Osteoblast (primary cell): ENCODE data around the gene ARHGAP9. TPM values are rescaled to one million over a fixed set of nuclear protein-coding genes. Genes with fewer than 3 reads are reported as not detected.

Source experiments
- DNase-seq: peaks from one replicate; pipeline ENCODE4 v3.0.0; 2011; ENCODE audit warnings: low spot score, mixed read lengths; ENCODE audit not compliant: insufficient read length; ENCODE audit errors: missing footprints
- H2AFZ ChIP-seq: 2 replicates; pipeline ENCODE4 v1.6.0; 2011; ENCODE audit warnings: mild to moderate bottlenecking, low read length
- H3K27ac ChIP-seq: 2 replicates; pipeline ENCODE4 v1.5.1; 2011; ENCODE audit warnings: mild to moderate bottlenecking, low read depth, low read length, moderate library complexity
- H3K27me3 ChIP-seq: 2 replicates; pipeline ENCODE4 v1.6.0; 2012; ENCODE audit warnings: mild to moderate bottlenecking, control low read depth, inconsistent platforms, low read length, moderate library complexity; ENCODE audit not compliant: insufficient read depth
- H3K36me3 ChIP-seq: 2 replicates; pipeline ENCODE4 v1.5.1; 2011; ENCODE audit warnings: mild to moderate bottlenecking, low read length, control low read depth, moderate library complexity; ENCODE audit not compliant: insufficient read depth
- H3K4me1 ChIP-seq: 2 replicates; pipeline ENCODE4 v1.5.1; 2011; ENCODE audit warnings: mild to moderate bottlenecking, low read length, control low read depth, moderate library complexity; ENCODE audit not compliant: insufficient read depth
- H3K4me2 ChIP-seq: 2 replicates; pipeline ENCODE4 v1.6.0; 2011; ENCODE audit warnings: mild to moderate bottlenecking, low read length; ENCODE audit not compliant: insufficient read depth
- H3K4me3 ChIP-seq: fragments of 200-600 bp; sonication (generic); 3 replicates; pipeline ENCODE4 v1.5.1; 2012; ENCODE audit warnings: mild to moderate bottlenecking, low read length, inconsistent platforms; ENCODE audit not compliant: insufficient read depth
- H3K79me2 ChIP-seq: 2 replicates; pipeline ENCODE4 v1.6.0; 2012; ENCODE audit warnings: mild to moderate bottlenecking, low read length, control low read depth, inconsistent platforms; ENCODE audit not compliant: insufficient read depth
- H3K9me3 ChIP-seq: 2 replicates; pipeline ENCODE4 v1.5.1; 2011; ENCODE audit warnings: low read depth, low read length, control low read depth
- H4K20me1 ChIP-seq: 2 replicates; pipeline ENCODE4 v1.6.0; 2012; ENCODE audit warnings: mild to moderate bottlenecking, low read length, control low read depth; ENCODE audit not compliant: insufficient read depth
- CTCF ChIP-seq: IDR thresholded peaks from 2 replicates; pipeline ENCODE4 v1.5.1; 2011; ENCODE audit warnings: mild to moderate bottlenecking, low read depth, low read length, moderate library complexity; ENCODE audit errors: extremely low read depth
- total RNA-seq: library from RNA; depleted of rRNA; stranded (reverse); fragments of >200 nt; gene quantifications from 2 replicates; pipeline ENCODE4 v1.2.3, GENCODE V29; 2012

The ARHGAP9 gene
- total RNA-seq, 1 donor, result 0.36 TPM

DNA sequence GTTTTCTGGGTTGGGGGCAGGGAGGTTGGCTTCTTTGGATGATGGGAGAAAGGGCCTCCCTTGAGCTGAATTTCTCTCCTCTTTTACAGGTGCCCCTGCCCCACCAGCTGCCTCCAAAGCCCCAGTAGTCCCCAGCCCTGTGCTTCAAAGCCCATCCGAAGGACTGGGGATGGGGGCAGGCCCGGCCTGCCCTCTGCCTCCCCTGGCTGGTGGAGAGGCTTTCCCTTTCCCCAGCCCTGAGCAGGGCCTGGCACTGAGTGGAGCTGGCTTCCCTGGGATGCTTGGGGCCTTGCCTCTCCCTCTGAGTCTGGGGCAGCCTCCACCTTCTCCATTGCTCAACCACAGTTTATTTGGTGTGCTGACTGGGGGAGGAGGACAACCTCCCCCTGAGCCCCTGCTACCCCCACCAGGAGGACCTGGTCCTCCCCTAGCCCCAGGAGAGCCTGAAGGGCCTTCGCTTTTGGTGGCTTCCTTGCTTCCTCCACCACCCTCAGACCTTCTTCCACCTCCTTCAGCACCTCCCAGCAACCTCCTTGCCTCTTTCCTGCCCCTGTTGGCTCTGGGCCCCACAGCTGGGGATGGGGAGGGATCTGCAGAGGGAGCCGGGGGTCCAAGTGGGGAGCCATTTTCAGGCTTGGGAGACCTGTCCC lies 46.9 kb upstream of the ARHGAP9 start:
- Histone ChIP-seq H3K4me1 (peaks cover 21% of the 10 kb centered on the region), H3K27me3 (no peaks in the 10 kb centered on the region), H4K20me1 (peaks cover 36% of the 10 kb centered on the region), H3K9me3 (no peaks in the 10 kb centered on the region), H3K4me2 (no peak overlapping the region), H3K79me2 (peaks cover 45% of the 10 kb centered on the region), H3K27ac (no peak overlapping the region), H3K4me3 (no peak overlapping the region), H3K36me3 (peaks cover 58% of the 10 kb centered on the region), H2AFZ (no peak overlapping the region)
- no peak for TF ChIP-seq CTCF
- no peak for DNase-seq

GRCh38 chr12:57525615-57526383 lies 46.1 kb upstream of the ARHGAP9 start:
- H3K9me3 ChIP-seq, result no peaks in the 10 kb centered on the region
- H3K36me3 ChIP-seq, result peaks cover 50% of the 10 kb centered on the region
- TF ChIP-seq CTCF, result no peak
- H2AFZ ChIP-seq, result no peak overlapping the region
- H3K27ac ChIP-seq, result no peak overlapping the region
- H3K4me1 ChIP-seq, result peaks cover 29% of the 10 kb centered on the region
- H3K27me3 ChIP-seq, result no peaks in the 10 kb centered on the region
- H3K79me2 ChIP-seq, result peaks cover 45% of the 10 kb centered on the region
- H4K20me1 ChIP-seq, result peaks cover 36% of the 10 kb centered on the region
- H3K4me3 ChIP-seq, result no peak overlapping the region
- peak; percentile 73 for DNase-seq
- H3K4me2 ChIP-seq, result no peak overlapping the region

DNA sequence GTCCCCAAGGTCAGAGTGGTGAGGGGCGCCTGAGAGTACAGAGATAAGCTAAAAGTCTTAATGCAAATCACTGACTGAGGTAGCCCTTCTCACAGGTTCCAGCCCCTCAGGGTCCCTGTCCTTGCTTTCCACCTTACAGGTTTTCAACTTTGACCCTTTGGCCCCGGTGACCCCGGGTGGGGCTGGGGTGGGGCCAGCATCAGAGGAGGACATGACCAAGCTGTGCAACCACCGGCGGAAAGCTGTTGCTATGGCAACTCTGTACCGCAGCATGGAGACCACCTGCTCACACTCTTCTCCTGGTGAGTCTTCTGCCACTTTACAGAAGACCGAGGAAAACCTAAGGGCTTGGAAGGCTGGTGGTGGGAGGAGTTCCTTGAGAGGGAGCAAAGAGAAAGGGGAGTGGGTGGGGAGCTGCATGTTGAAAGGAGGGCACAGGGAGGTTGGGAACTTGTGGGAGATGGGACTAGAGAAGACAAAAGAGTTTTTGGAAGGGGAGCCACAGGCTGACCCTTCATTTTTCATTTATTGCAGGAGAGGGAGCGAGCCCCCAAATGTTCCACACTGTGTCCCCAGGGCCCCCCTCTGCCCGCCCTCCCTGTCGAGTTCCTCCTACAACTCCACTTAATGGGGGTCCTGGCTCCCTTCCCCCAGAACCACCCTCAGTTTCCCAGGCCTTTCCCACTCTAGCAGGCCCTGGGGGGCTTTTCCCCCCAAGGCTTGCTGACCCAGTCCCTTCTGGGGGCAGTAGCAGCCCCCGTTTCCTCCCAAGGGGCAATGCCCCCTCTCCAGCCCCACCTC lies 45.3 kb upstream of the ARHGAP9 start:
- DNase-seq, result peak; percentile 84
- peak overlapping the region; percentile 96 for H3K4me2 ChIP-seq
- H3K27me3 ChIP-seq, result no peaks in the 10 kb centered on the region
- H2AFZ ChIP-seq, result no peak overlapping the region
- H4K20me1 ChIP-seq, result peaks cover 34% of the 10 kb centered on the region
- no peak for TF ChIP-seq CTCF
- H3K9me3 ChIP-seq, result no peaks in the 10 kb centered on the region
- peaks cover 43% of the 10 kb centered on the region for H3K36me3 ChIP-seq
- peaks cover 30% of the 10 kb centered on the region for H3K4me1 ChIP-seq
- H3K27ac ChIP-seq, result no peak overlapping the region
- peak overlapping the region; percentile 77 for H3K4me3 ChIP-seq
- peaks cover 47% of the 10 kb centered on the region for H3K79me2 ChIP-seq
